Neural cell (in vitro differentiated cells): Measurements from ENCODE around the gene AIP.

Experiments
- EP300 ChIP-seq: fragments of 450-650 bp; conservative IDR thresholded peaks from 2 replicates; pipeline ENCODE4 v1.6.1; 2014; ENCODE audit warnings: antibody characterized with exemption, mild to moderate bottlenecking, moderate library complexity; ENCODE audit not compliant: poor library complexity, severe bottlenecking
- EZH2 ChIP-seq: fragments of 200-600, 300-800 bp; shearing (Covaris generic), sonication (generic); IDR thresholded peaks from 2 replicates; pipeline ENCODE4 v1.6.1; 2014; ENCODE audit warnings: antibody characterized with exemption, low read length, borderline replicate concordance, mild to moderate bottlenecking; ENCODE audit not compliant: insufficient read depth, poor library complexity, severe bottlenecking
- MXI1 ChIP-seq: fragments of 450-650 bp; conservative IDR thresholded peaks from 2 replicates; pipeline ENCODE4 v1.6.1; 2014; ENCODE audit warnings: antibody characterized with exemption, mild to moderate bottlenecking; ENCODE audit not compliant: poor library complexity, severe bottlenecking
- POLR2AphosphoS5 ChIP-seq: IDR thresholded peaks from 2 replicates; pipeline ENCODE4 v1.6.1; 2012
- RAD21 ChIP-seq: fragments of 450-650 bp; conservative IDR thresholded peaks from 2 replicates; pipeline ENCODE4 v1.6.1; 2014; ENCODE audit warnings: antibody characterized with exemption, mild to moderate bottlenecking, moderate library complexity
- SMC3 ChIP-seq: fragments of 450-650 bp; conservative IDR thresholded peaks from 2 replicates; pipeline ENCODE4 v1.6.1; 2014; ENCODE audit warnings: antibody characterized with exemption, mild to moderate bottlenecking, moderate library complexity; ENCODE audit not compliant: poor library complexity
- TAF1 ChIP-seq: IDR thresholded peaks from 2 replicates; pipeline ENCODE4 v1.6.1; 2012; ENCODE audit warnings: low read depth
- TF ChIP-seq, protein P1 (sequence below): fragments of 450-650 bp; IDR thresholded peaks from 2 replicates; pipeline ENCODE4 v1.5.1; 2014; ENCODE audit warnings: antibody characterized with exemption, mild to moderate bottlenecking, moderate library complexity; ENCODE audit not compliant: poor library complexity, severe bottlenecking
- TF ChIP-seq, protein P2 (sequence below): IDR thresholded peaks from 2 replicates; pipeline ENCODE4 v1.6.1; 2012; ENCODE audit warnings: borderline replicate concordance

DNA sequence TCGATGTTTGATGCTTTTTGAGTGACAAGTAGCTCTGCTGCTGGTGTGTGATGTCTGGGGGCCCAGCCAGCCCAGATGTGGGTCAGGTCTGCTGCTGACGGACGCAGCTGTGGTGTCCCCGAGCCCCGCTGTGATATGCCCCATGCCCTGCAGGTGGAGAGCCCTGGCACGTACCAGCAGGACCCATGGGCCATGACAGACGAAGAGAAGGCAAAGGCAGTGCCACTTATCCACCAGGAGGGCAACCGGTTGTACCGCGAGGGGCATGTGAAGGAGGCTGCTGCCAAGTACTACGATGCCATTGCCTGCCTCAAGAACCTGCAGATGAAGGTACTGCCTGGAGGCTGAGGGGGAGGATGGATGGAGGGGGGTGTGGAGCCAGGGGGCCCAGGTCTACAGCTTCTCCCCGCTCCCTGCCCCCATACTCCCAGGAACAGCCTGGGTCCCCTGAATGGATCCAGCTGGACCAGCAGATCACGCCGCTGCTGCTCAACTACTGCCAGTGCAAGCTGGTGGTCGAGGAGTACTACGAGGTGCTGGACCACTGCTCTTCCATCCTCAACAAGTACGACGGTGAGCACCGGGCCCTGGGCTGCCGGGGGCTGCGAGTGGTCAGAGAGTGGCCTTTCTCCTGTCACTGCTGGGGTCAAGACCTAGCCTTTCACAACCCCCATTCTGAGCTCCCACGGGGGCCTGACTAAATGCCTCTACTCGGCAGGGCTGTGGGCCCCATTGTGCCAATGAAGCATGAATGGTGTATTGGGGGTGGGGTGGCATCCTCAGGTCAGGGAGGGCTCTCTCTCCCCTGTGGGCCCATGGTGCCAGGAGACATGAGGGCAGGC is 7.3 kb downstream of the AIP start:
- TF ChIP-seq, protein P1, sequence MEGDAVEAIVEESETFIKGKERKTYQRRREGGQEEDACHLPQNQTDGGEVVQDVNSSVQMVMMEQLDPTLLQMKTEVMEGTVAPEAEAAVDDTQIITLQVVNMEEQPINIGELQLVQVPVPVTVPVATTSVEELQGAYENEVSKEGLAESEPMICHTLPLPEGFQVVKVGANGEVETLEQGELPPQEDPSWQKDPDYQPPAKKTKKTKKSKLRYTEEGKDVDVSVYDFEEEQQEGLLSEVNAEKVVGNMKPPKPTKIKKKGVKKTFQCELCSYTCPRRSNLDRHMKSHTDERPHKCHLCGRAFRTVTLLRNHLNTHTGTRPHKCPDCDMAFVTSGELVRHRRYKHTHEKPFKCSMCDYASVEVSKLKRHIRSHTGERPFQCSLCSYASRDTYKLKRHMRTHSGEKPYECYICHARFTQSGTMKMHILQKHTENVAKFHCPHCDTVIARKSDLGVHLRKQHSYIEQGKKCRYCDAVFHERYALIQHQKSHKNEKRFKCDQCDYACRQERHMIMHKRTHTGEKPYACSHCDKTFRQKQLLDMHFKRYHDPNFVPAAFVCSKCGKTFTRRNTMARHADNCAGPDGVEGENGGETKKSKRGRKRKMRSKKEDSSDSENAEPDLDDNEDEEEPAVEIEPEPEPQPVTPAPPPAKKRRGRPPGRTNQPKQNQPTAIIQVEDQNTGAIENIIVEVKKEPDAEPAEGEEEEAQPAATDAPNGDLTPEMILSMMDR, result no peak
- TF ChIP-seq TAF1, result no peak
- no peak for TF ChIP-seq MXI1
- no peak for TF ChIP-seq EZH2
- TF ChIP-seq RAD21, result no peak
- no peak for TF ChIP-seq EP300
- TF ChIP-seq, protein P2, sequence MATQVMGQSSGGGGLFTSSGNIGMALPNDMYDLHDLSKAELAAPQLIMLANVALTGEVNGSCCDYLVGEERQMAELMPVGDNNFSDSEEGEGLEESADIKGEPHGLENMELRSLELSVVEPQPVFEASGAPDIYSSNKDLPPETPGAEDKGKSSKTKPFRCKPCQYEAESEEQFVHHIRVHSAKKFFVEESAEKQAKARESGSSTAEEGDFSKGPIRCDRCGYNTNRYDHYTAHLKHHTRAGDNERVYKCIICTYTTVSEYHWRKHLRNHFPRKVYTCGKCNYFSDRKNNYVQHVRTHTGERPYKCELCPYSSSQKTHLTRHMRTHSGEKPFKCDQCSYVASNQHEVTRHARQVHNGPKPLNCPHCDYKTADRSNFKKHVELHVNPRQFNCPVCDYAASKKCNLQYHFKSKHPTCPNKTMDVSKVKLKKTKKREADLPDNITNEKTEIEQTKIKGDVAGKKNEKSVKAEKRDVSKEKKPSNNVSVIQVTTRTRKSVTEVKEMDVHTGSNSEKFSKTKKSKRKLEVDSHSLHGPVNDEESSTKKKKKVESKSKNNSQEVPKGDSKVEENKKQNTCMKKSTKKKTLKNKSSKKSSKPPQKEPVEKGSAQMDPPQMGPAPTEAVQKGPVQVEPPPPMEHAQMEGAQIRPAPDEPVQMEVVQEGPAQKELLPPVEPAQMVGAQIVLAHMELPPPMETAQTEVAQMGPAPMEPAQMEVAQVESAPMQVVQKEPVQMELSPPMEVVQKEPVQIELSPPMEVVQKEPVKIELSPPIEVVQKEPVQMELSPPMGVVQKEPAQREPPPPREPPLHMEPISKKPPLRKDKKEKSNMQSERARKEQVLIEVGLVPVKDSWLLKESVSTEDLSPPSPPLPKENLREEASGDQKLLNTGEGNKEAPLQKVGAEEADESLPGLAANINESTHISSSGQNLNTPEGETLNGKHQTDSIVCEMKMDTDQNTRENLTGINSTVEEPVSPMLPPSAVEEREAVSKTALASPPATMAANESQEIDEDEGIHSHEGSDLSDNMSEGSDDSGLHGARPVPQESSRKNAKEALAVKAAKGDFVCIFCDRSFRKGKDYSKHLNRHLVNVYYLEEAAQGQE, result no peak
- no peak for TF ChIP-seq POLR2AphosphoS5
- TF ChIP-seq SMC3, result no peak
